Activated T-cell treated with anti-CD3 and anti-CD28 coated beads for 4 hours (primary cell): ENCODE measurements around the gene EIF2S1.
A peak's percentile ranks its signal among the peaks of the same experiment; 100 is the strongest.
"Not testable (repeated sequence)": the region's sequence is repeated elsewhere in the genome, so short reads cannot be mapped to it uniquely, and the experiment has no call there.

Experiments used
- DNase-seq: peaks from one replicate; pipeline ENCODE4 v3.0.0-alpha.2; 2020

Gene EIF2S1

DNA sequence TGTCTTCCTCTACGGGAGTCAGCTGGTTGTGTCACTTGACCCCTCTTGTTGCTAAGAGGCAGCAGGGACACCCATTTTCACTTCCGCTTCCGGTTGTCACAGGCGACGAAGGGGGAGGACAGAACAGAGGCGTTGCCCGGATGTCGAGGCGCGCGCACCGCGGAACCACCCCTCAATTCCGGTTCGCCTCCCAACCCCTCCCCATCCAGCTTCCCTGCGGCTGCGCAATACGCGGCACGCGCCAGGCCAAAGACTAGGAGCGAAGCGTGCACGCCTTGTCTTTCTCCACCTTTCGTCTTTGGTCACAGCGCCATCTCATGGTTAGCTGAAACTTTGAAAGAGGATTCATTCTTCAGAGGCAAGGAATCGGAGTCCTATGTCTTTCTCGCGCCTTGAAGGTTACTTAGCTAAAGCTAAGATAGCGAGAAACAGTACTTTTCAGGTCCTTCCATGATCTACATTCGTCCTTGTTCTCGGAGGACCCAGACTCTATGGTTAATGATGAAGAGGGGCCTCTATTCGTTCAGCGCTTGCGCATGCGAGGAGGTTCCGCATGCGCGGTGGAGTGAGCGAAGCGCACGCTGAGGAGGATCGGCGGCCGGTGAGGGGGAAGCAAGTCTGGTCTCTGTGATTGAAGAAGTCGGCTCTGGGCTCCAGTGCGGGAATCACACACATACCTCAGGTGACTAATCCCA is at the start of gene EIF2S1, which contains the start of gene ATP6V1D:
TSS of gene EIF2S1 (plus strand) at position 554 of the 695 bp plus-strand sequence. CDS start 4,440 bp downstream, outside the sequence.
TSS of gene ATP6V1D (minus strand) at position 30 of the 695 bp plus-strand sequence. CDS start 106 bp downstream, outside the sequence.
- peak; percentile 99 for DNase-seq

DNA sequence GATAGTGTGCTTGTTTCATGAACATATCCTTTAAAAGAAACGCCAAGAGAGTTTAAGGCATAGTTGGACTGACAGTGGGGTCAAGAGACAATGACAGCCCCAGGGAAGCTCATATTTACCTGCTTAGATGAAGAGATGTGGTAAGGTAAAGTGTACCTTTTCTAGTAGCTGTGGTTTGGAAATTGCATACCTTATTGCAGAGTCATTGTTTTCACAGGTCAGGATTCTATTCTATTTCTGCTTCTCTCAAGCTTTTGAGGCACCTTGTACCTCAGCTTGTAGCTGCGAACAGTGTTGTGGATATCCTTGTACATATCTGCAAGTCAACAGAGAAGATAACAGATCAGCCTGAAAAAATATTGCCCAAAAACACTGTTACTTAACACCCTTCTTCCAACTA is 48.3 kb upstream of the EIF2S1 start:
- DNase-seq: no peak

DNA sequence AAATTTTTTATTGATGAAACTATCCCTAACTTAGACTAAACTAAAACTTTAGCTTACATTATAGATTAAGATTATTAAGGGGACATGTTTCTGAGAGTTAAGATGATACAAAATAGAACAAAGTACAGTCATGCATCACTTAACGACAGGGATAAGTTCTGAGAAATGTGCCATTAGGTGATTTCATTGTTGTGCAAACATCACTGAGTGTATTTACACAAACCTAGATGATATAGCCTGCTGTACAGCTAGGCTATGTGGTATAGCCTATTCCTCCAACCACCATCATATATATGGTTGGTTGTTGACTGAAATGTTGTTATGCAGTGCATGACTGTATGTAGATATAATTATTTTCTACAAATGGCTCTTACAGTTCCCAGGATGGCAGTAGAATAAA is 47.0 kb upstream of the EIF2S1 start:
- no peak for DNase-seq

DNA sequence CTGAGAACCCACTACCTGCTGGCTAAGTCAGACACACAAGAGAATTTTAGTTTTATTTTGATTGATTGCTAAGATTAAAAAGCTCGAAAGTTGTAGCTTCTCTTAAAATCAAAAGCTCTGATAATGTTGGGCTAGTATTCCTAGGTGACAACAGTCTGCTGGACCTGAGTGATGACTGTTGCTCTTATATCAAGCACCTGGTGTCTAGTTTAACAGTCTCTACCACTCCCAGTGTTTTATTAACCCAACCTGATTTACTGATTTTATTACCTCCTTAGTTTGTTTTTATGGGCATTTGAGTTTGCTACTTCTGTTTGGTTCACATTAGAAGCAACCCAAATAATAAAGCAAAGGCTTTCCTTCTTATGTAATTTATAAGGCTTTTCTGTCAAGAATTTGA is 42.3 kb upstream of the EIF2S1 start:
- no peak for DNase-seq

DNA sequence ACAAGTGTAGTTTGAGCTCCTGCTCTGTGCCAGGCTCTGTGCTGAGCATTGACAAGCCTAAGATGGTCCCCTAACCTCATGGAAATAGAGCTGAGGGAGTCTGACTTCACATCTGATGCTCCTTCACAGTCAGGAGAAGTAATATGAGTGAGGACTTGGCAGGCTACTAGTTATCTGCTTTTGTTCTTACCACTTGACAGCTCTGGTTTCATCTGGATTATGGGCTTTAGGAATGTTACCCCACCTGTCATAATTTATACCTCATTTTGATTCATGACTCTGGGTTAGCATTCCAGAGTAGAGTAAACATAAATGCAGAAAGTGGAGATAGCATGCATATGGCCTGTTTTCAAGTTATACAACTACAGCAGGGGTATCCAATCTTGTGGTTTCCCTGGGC is 41.0 kb upstream of the EIF2S1 start:
- DNase-seq: no peak

DNA sequence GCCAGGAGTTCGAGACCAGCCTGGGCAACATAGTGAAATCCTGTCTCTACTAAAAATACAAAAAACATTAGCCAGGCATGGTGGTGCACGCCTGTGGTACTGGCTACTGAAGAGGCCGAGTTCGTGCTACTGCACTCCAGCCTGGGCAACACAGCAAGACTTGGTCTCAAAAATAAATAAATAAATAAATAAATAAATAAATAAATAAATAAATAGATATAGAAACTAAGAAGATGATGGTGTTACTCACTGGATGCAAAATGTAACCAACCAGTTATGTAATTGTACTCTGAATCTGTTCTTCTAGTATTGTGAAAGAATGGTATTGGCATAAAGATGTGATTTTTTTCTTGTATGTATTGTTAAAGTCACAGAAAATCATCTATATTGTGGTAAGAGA is 30.5 kb upstream of the EIF2S1 start:
- not testable (repeated sequence) for DNase-seq

DNA sequence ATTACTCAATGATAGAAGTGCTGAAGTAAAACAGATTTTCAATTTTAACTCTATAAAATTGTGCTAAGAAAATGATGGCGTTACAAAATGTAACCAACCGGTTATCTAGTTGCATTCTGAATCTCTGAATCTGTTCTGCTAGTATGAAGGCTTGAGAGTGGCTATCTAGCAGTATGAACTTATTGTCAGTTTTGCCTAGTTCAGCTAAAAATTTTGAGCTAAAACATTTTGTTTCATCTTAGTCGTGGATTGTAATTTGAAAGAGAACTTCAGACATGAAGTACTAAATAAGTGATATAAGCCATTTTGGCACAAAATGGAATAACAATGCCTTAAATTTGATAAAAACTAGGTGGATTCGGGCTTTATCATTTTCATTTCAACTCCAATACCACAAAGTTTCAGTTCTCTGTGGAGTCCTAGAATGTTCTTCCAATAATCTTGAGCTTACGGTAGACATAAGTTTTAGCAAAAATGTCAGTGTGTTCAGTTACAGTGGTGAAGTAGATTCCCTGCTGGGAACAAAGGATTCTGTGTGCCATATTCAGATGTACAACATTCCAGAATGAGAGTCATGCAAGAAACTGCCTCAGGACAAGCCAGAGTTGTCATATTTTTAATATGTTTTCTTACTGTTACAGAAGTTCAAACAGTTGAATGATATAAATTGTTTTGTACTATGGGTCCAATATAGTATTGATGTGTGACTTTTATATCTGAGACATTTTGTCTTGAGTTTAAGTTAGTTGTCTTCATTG is 28.6 kb upstream of the EIF2S1 start:
- no peak for DNase-seq

DNA sequence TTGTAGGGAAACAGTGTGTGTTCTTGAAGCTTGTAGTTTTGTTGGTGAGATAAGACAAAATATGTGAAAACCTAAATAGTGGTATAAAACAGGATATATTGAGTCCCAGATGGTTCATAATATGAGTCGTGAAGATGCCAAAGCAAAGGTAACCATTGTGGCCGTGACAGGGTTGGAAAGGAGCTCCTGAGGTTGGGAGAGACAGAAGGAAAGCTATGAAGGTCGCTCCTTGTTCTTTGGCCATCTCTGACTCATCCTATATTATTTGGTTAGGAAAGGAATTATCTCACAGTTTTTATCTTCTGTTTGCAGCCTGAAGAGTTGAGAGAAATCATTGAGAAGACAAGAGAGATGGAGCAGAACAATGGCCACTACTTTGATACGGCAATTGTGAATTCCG is 27.7 kb upstream of the EIF2S1 start:
- DNase-seq: no peak

DNA sequence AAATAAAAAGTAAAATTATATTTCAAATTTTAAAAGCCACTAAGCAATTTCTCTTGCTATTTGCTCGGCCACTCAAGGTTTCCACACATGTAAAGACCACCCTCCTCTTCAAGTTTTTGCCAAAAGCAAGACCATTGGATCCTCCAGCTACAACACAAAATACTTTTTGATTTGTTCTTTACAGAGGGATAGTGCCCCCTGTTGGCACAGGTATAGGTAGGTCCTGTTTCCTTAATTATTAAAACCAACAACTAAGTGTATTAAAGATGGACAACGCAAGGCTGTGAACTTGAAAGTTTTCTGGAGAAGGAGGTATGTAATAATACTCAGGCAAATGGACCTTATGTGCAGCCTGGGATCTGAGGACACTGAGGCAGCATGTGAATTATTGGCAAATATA is 24.3 kb upstream of the EIF2S1 start:
- DNase-seq: no peak

DNA sequence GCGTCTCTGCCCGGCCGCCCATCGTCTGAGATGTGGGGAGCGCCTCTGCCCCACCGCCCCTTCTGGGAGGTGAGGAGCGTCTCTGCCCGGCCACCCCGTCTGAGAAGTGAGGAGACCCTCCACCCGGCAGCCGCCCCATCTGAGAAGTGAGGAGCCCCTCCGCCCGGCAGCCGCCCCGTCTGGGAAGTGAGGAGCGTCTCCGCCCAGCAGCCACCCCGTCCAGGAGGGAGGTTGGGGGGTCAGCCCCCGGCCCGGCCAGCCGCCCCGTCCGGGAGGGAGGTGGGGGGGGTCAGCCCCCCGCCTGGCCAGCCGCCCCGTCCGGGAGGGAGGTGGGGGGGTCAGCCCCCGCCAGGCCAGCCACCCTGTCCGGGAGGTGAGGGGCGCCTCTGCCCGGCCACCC is 18.9 kb upstream of the EIF2S1 start:
- not testable (repeated sequence) for DNase-seq

DNA sequence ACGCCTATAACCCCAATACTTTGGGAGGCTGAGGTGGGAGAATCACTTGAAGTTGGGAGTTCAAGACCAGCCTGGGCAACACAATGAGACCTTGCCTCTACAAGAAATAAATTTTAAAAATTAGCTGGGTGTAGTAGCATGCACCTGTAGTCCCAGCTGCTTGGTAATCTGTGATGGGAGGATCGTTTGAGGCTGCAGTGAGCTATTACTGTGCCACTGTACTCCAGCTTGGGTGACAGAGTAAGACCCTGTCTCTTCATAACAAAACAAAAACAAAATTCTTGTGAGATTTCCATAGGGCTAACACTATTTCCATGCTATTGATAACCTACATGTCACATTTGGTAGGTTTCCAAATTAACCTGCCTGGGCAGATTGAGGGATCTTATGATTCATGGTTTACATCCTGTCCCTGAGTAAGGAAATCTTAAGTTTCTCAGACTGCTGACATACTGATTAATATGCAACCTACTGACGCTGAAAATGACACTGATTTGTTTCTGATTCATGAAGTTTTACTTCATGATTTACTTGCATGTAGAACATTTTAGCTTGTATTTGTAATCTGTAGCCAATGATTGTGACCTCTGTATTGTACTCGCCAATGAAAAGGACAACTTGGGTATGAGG is 16.4 kb upstream of the EIF2S1 start:
- no peak for DNase-seq

DNA sequence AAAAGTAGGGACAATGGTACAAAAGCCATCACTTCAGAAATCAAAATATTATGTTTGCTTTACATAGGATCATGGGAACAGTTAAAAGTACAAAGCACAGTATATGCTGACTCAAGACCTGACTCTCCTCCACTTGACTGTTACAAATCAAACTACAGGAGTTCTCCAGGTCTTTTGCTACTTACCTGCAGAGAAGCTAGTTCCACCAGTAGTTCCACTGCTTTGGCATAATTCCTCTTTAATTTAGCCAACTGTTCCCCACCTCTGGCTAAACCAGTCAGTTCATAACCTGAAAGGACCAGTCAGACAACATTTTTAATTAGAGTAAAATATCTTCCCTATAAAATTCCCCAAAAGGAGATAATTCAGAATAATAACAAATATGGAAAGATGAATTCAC is 14.5 kb upstream of the EIF2S1 start:
- no peak for DNase-seq

DNA sequence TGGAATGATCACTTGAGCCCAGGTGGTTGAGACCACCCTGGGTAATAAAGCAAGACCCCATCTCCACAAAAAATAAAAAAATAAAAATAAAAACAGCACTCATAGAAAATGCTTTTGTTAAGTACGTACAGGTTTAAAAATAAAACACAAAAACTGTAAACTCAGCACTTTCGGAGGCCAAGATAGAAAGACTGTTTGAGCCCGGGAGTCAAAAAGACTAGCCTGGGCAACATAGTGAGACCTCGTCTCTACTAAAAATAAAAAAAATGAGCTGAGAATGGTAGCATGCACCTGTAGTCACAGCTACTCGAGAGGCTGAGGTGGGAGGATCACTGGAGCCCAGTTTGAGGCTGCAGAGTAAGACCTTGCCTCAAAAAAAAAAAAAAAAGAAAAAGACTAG is 8.1 kb upstream of the EIF2S1 start:
- DNase-seq: no peak

DNA sequence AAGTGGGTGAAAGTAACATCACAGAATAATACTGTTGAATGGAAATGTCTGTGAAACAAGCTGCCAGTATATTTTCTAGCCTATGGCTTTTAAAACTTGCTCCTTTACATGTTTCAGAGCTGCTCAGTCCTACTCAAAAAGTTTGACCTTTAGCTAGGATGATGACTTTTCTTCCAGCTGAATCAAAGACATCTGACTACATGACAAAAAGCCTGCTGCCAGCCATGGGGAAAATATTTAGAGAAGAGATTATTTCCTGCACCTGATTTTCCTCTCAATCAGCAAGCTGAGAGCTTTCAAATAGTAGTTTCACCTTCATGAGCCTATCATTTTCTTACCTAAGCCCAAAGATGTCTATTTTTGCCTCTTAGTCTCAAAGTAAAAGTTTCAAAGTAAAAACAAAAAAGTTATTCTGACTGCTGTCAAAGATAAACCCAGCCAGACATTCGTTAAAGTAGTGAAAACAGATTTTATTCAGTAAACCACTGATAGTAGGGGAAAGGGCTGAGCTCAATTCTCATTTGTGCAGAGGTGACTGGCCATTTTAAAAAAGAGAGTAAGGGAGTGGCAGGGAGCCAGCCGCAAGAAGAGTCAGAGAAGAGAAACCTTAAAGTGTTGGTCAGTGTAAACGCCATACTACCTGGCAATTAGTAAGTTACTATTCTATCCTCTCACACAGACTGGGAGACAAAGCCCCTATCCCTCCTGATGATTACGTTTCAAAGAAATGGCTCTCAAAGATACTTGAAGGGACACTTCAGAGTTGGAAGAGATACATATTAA is 2.8 kb upstream of the EIF2S1 start:
- no peak for DNase-seq

DNA sequence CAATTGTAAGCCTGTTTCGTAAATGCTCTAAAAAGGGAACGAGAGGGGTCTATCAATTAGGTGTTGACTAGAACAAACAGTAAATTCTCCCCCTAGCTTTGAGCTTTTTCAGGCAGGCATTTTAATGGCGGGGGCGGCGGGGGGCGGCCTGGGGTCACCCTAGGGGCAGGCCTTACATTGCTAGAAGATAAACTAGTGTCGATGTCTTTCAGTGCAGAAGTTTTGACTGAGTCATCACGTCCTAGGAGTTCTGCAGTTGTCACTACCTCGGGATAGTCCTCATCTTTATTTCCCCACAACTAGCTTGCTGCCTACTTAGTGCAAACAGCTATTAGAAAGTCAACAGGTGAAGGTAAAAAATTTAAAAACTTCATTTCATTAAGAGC is 2.2 kb upstream of the EIF2S1 start:
- DNase-seq: no peak

DNA sequence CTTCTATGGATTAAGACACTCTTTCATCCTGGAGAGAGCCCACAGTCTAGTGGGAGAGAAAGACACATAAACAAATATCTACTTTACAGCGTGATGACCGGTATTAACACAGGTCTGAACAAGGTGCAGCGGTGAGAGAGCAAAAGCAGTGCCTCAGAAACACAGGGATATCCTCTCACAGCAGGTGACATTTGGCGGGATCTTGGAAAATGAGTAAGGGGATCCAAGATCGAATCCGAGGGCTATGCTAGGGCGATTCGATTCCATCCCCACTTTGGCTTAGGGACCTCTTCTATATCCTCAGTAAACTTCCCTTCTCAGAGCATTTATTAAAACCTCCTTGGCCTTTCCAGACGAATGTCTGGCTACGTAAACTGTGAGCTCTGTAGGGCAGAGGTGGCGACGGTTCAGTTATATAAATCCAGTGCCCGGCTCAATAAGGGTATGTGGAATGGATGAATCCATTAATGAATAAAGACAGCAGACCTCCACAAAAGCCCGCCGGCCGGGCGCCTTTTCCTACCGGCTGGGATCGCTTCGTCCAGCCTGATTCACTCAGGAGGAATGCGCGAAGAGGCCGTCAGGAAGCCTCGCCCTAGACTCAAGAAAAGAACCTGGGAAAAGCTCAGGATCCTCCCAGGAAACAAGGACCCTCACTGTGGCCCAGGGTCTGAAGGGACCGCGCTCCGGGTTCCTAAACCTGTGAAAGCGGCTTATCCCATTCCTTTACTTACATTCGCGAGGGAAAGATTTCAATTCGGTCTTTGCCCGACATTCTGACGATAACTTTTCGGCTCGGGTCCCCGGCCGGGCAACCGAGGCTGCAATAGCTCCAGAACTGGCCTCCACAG is 979 bp upstream of the EIF2S1 start:
- peak; percentile 1 for DNase-seq

DNA sequence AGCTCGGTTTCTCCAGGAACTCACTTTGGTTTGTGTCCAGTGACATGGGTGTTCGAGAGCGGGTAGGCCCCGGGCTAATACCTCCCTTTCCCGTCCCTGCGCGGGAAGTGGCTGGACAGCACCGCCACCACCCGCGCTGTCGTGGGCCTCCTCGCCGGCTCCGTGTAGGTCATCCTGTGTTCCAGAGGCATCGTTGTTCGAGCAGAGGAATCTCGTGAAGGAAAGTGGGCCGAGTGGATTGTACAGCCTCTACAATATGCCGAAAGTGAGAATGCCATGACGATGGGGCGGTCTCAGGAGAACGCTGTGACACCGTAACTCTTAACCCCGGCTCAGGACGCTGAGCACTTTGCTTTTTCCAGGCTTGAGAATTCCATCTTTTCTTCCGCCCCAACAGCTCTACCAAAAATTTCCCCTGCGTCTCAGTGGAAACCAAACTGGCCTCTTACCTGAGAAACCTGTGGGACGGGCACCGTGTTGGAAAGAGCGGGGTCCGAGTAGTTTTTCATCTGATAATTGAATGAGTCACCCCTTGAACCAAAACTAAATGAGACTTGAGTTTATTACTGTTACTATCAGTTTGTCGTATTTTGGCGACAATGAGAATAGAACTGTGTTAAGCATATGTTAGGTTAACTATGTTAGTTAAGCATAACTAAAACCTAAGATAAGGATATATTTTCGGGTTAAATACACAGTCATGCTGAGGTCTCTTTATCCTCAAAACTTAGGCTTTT is 510 bp downstream of the EIF2S1 start:
- DNase-seq: no peak

DNA sequence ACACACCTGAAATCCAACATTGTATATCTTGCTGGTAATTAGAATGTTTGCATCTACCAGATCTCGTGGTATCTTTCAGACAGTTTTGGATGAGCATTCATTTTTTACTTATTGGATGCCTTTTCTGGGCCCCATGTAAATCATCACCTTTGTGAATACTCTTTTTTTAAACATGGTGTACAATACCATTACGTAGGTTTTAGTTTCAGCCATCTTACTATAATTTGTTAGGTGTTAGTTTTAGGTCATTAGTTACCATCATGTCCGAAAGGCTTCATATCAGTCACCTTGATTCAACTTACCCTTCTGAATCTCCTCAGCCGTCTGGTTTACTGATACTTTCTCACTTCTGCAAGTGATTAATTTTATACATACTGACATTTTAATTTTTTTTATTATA is 5.3 kb downstream of the EIF2S1 start:
- DNase-seq: no peak

DNA sequence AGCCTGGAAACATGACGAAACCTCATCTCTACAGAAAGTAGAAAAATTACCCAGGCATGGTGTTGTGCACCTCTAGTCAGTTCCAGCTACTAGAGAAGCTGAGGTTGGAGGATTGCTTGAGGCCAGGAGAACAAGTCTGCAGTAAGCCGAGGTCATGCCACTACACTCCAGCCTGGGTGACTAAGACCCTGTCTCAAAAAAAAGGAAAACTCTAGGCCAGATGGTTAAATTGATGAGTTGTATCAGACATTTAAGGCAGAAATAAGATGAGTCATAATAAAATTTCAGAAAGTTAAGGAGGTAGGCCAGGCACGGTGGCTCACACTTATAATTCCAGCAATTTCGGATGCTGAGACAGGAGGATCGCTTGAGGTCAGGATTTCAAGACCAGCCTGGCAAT is 10.7 kb downstream of the EIF2S1 start:
- no peak for DNase-seq

DNA sequence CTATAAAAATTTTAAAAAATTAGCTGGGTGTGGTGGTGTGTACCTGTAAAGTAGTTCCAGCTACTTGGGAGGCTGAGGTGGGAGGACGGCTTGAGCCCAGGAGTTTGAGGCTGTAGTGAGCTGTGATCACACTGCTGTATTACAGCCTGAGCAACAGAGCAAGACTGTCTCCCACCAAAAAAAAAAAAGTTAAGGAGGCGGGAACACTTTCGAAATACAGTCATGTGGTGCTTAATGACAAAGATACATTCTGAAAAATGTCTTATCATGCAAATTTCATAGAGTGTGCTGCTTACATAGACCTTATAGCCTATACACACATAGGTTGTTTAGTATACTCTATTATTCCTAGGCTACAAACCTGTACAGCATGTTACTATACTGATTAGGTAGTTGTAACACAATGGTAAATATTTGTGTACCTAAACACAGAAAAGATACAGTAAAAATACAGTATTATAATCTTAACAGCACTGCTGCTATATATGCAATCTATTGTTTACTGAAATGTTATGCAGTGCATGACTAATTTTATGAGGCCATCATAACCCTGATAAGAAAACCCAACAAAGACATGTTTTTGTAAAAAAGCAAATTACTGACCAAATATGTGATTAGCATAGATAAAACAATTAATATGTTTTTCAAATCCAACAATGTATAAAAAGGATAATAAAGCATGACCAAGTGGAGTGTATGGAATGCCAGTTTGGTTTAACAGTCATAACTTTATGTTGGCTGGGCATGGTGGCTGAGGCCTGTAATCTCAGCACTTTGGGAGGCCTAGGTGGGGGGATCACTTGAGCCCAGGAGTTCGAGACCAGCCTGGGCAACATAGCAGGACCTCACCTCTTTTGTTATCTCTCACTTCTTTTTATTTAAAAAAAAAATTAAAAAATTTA is 11.4 kb downstream of the EIF2S1 start:
- DNase-seq: no peak
